Measurements from ENCODE around the gene ATF7.

- TF ChIP-seq CTCF (IDR thresholded peaks at IDR 0.05) (no peak), POLR2A (IDR thresholded peaks at IDR 0.05) (no peak), POLR2AphosphoS5 (IDR thresholded peaks at IDR 0.05) (peak in 1 of 3 donors; percentile 23), EP300 (IDR thresholded peaks at IDR 0.05; ENCODE audit: low read depth) (no peak)
Observed at GRCh38 chr12:53551889-53552291, 74.3 kb downstream of the ATF7 start.
